GM12878 (cell line): ENCODE data around the gene GCM1. TPM values are rescaled to one million over a fixed set of nuclear protein-coding genes. Genes with fewer than 3 reads are reported as not detected.

Experiments used
- ATAC-seq: fragments of 200-7000 bp; cut with Tn5 transposase; 3 replicates; pipeline ENCODE4 v1.9.1; 2020; ENCODE audit warnings: mild to moderate bottlenecking, moderate library complexity
- BruUV-seq: library from RNA; stranded (reverse); fragments of 400-500 nt; replicated peaks from 2 replicates; lab custom pipeline; 2021; lab: Mats Ljungman, UMichigan
- CTCF ChIA-PET: fragments of 300-600 bp; sonication (Branson Sonifier 250); formaldehyde crosslinking; extraction: SDS; loops from one replicate; lab custom pipeline; 2021; ENCODE audit warnings: inconsistent platforms; lab: Yijun Ruan, JAX
- POLR2A ChIA-PET: fragments of 350-600 bp; formaldehyde crosslinking; extraction: SDS; loops from one replicate; lab custom pipeline; 2021; ENCODE audit warnings: inconsistent platforms; lab: Charles Lee
- RAD21 ChIA-PET: fragments of 300-600 bp; sonication (Branson Sonifier 250); formaldehyde crosslinking; loops from one replicate; lab custom pipeline; 2023; ENCODE audit warnings: antibody characterized with exemption; ENCODE audit not compliant: unreplicated experiment; lab: Charles Lee
- SMC1A ChIA-PET: fragments of 300-600 bp; sonication (Branson Sonifier 250); formaldehyde crosslinking; loops from one replicate; lab custom pipeline; 2023; ENCODE audit not compliant: unreplicated experiment, uncharacterized antibody; lab: Charles Lee
- DNase-seq: peaks from one replicate; pipeline ENCODE4 v3.0.0-alpha.2; 2011; ENCODE audit warnings: low read depth, low spot score
- FAIRE-seq: peaks from 3 replicates; lab custom pipeline; 2011; peaks lifted over from hg19 to GRCh38; lab: Jason Lieb, UNC
- H2AFZ ChIP-seq: 2 replicates; pipeline ENCODE4 v1.6.0; 2011; ENCODE audit warnings: low read depth, low read length, control low read depth; ENCODE audit not compliant: control insufficient read depth
- H3K27ac ChIP-seq: 2 replicates; pipeline ENCODE4 v1.5.1; 2011; ENCODE audit warnings: control low read depth; ENCODE audit not compliant: control insufficient read depth, insufficient read depth
- H3K27me3 ChIP-seq, 2 experiments: replicated peaks in 1 of 2; 2 replicates each; pipeline versions ENCODE4 v1.6.0 to v1.6.1; 2011; ENCODE audit warnings: low read length in 1 of 2; ENCODE audit not compliant: control insufficient read depth in 2 of 2, insufficient read depth in 2 of 2
- H3K36me3 ChIP-seq, 2 experiments: 2 replicates each; pipeline ENCODE4 v1.5.1; 2011; ENCODE audit warnings: low read length in 1 of 2; ENCODE audit not compliant: control insufficient read depth in 2 of 2, insufficient read depth in 2 of 2
- H3K4me1 ChIP-seq: 2 replicates; pipeline ENCODE4 v1.6.1; 2011; ENCODE audit warnings: mild to moderate bottlenecking, low read length, moderate library complexity, mixed read lengths; ENCODE audit not compliant: control insufficient read depth, insufficient read depth
- H3K4me2 ChIP-seq: 2 replicates; pipeline ENCODE4 v1.6.0; 2011; ENCODE audit warnings: control low read depth; ENCODE audit not compliant: control insufficient read depth, insufficient read depth
- H3K4me3 ChIP-seq: fragments of 200-600 bp; sonication (generic); 2 replicates; pipeline ENCODE4 v1.5.1; 2016
- H3K79me2 ChIP-seq: 2 replicates; pipeline ENCODE4 v1.6.0; 2011; ENCODE audit warnings: low read length; ENCODE audit not compliant: control insufficient read depth, insufficient read depth
- H3K9ac ChIP-seq: 2 replicates; pipeline ENCODE4 v1.8.0; 2011; ENCODE audit warnings: low read length, control low read depth, mixed read lengths; ENCODE audit not compliant: control insufficient read depth, insufficient read depth
- H3K9me3 ChIP-seq: replicated peaks from 3 replicates; pipeline ENCODE4 v1.5.1; 2011; ENCODE audit warnings: mild to moderate bottlenecking, low read length; ENCODE audit not compliant: control insufficient read depth, insufficient read depth
- H4K20me1 ChIP-seq: 2 replicates; pipeline ENCODE4 v1.6.0; 2011; ENCODE audit not compliant: control insufficient read depth, insufficient read depth
- CHD2 ChIP-seq: IDR thresholded peaks from 2 replicates; pipeline ENCODE4 v1.6.1; 2011; ENCODE audit warnings: low read depth, low read length, improper control_type of control experiment, borderline replicate concordance
- EP300 ChIP-seq, 2 experiments: fragments of 150-350 bp in 1 of 2; IDR thresholded peaks; 2 replicates each; pipeline ENCODE4 v1.6.1; 2011 to 2012; ENCODE audit warnings: low read depth in 2 of 2, low read length in 2 of 2, borderline replicate concordance in 1 of 2, improper control_type of control experiment in 1 of 2, inconsistent platforms in 1 of 2; ENCODE audit not compliant: control insufficient read depth in 1 of 2
- MTA3 ChIP-seq: IDR thresholded peaks from 2 replicates; pipeline ENCODE4 v1.6.1; 2012; ENCODE audit warnings: low read length, inconsistent platforms, borderline replicate concordance
- NFIC ChIP-seq: IDR thresholded peaks from 2 replicates; pipeline ENCODE4 v1.6.1; 2012; ENCODE audit warnings: low read depth, mild to moderate bottlenecking, inconsistent platforms, low read length, moderate library complexity
- POLR2AphosphoS5 ChIP-seq: IDR thresholded peaks from 2 replicates; pipeline ENCODE4 v1.6.1; 2011; ENCODE audit warnings: mild to moderate bottlenecking, low read length, inconsistent platforms
- SIX5 ChIP-seq: IDR thresholded peaks from 2 replicates; pipeline ENCODE4 v1.6.1; 2011; ENCODE audit warnings: mild to moderate bottlenecking, low read depth, low read length, moderate library complexity; ENCODE audit not compliant: severe bottlenecking
- SMAD1 ChIP-seq: fragments of 450-650 bp; IDR thresholded peaks from 2 replicates; pipeline ENCODE4 v1.6.1; 2018; ENCODE audit warnings: mild to moderate bottlenecking, low read depth; ENCODE audit not compliant: partially characterized antibody
- SUZ12 ChIP-seq: fragments of 200-600 bp; sonication (generic); IDR thresholded peaks from one replicate; pipeline ENCODE4 v1.6.1; 2018; ENCODE audit warnings: antibody characterized with exemption, mild to moderate bottlenecking; ENCODE audit not compliant: unreplicated experiment
- whole genome bisulfite sequencing: methylation state at CpG from one replicate; pipeline ENCODE4 v1.1.6; 2016; ENCODE audit warnings: low lambda C conversion rate; ENCODE audit not compliant: insufficient replicate concordance, insufficient coverage; ENCODE audit errors: missing lambda C conversion rate; 5-methylcytosine and 5-hydroxymethylcytosine counted together
- in situ Hi-C: fragments of 300-500 bp; cut with MboI; formaldehyde crosslinking; loops from 9 replicates; pipeline ENCODE4 v1.14.3; 2018; ENCODE audit warnings: mixed read lengths
- intact Hi-C: fragments of 100-400 bp; cut with micrococcal nuclease; formaldehyde crosslinking; loops from one replicate; pipeline ENCODE4 v1.14.2; 2022; ENCODE audit not compliant: unreplicated experiment
- polyA plus RNA-seq, 11 experiments: library from polyadenylated mRNA; depleted of rRNA in 4 of 11; unstranded in 6 of 11; stranded (reverse) in 5 of 11; fragments of >200 nt; fragmentation: Nextera tagmentation in 4 of 11; fragmentation: Illumina TruSeq in 1 of 11; extraction: Ambion mirVana in 4 of 11; extraction: Trizol in 1 of 11; gene quantifications; 1 replicate in 1 of 11; 2 replicates in 10 of 11; pipeline versions ENCODE4 v1.2.1 to v1.2.3, GENCODE V29; 2011 to 2016; ENCODE audit warnings: inconsistent platforms in 2 of 11, missing spikeins in 2 of 11, low read depth in 1 of 11
- total RNA-seq, 4 experiments: library from RNA; depleted of rRNA in 3 of 4; stranded (reverse); fragments of >200 nt in 3 of 4; fragmentation: Illumina TruSeq in 1 of 4; extraction: Trizol in 1 of 4; gene quantifications; 2 replicates each; pipeline versions ENCODE4 v1.2.1 to v1.2.3, GENCODE V29; 2013 to 2021
- TF ChIP-seq, protein P1 (sequence below): fragments of 450-650 bp; IDR thresholded peaks from 2 replicates; pipeline ENCODE4 v1.6.1; 2018; ENCODE audit warnings: mild to moderate bottlenecking, low read depth, moderate library complexity; ENCODE audit not compliant: partially characterized antibody
- TF ChIP-seq, protein P2 (sequence below): IDR thresholded peaks from 2 replicates; pipeline ENCODE4 v1.6.1; 2011; ENCODE audit warnings: borderline replicate concordance, low read depth, mild to moderate bottlenecking, moderate library complexity, mixed read lengths, low read length; ENCODE audit not compliant: insufficient read depth; ENCODE audit errors: extremely low read length

The GCM1 gene
- total and polyA plus RNA-seq, 10 of the 15 experiments (the other 5 are each of a cell fraction or from before 2014, with no cell fraction given): 0.04 to 0.08 (median 0.05) TPM; not detected in 5

DNA sequence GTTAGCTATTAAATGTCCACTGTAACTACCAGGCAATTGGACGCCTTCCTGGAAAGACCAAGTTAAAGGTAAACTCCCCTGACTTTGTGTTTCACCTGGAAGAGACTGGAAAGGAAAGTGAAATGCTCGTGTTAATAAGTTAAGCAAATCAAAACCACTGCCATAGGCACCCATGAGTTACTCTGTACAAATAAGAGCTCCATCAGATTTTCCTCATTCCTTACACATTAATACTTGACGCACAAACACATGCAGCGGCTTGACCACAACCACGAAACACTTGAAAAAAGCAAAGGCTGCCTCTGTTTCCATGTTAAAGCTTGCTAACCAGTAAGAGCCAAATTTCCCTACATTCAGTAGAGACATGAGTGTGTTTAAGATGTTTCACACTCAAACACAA, 19.8 kb downstream of the GCM1 start (continued):
- TF ChIP-seq SUZ12: no peak

DNA sequence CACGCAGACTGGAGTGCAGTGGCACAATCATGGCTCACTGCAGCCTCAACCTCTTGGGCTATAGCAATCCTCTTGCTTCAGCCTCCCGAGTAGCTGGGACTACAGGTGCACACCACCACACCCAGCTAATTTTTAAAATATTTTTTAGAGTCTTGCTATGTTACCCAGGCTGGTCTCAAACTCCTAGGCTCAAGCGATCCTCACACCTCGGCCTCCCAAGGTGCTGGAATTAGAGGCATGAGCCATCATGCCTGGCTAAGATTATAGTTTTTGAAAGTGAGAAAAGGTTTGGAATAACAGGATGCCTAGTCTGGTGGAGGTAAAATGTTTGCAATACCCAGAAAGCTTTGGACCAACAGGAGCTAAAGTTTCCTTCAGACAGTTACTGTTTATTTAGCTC, 23.4 kb downstream of the GCM1 start:
- Histone ChIP-seq H3K36me3 (no peaks in the 10 kb centered on the region), H3K9ac (no peak overlapping the region), H2AFZ (no peak overlapping the region), H3K4me1 (no peaks in the 10 kb centered on the region), H3K27me3 (peaks cover 0 to 6% of the 10 kb centered on the region in 2 experiments; a peak in 1 of 4 replicates), H3K4me2 (no peak overlapping the region), H3K4me3 (no peak overlapping the region), H3K9me3 (no peaks in the 10 kb centered on the region), H3K27ac (no peak overlapping the region), H4K20me1 (no peaks in the 10 kb centered on the region), H3K79me2 (no peaks in the 10 kb centered on the region)
- intact Hi-C loops: no loop called here
- in situ Hi-C loops: no loop called here
- no peak for FAIRE-seq
- WGBS: 59% methylated on average over 4 of the region's 4 CpGs
- CTCF ChIA-PET: interaction anchor here (0.8 kb wide), 2 partner anchors 28 to 126 kb away, joined by 3 read pairs; no protein-coding TSS in a partner anchor
- no peak for TF ChIP-seq NFIC
- no peak for DNase-seq
- BruUV-seq: no TSS peak
- SMC1A ChIA-PET: interaction anchor here (0.6 to 1.3 kb wide), 4 partner anchors 11 to 450 kb away, joined by 3 to 4 read pairs (median 3); no protein-coding TSS in a partner anchor
- ATAC-seq: no peak
- RAD21 ChIA-PET: no interaction called here
- POLR2A ChIA-PET: interaction anchor here (0.6 kb wide), 1 partner anchor 11 kb away, joined by 3 read pairs; no protein-coding TSS in a partner anchor

DNA sequence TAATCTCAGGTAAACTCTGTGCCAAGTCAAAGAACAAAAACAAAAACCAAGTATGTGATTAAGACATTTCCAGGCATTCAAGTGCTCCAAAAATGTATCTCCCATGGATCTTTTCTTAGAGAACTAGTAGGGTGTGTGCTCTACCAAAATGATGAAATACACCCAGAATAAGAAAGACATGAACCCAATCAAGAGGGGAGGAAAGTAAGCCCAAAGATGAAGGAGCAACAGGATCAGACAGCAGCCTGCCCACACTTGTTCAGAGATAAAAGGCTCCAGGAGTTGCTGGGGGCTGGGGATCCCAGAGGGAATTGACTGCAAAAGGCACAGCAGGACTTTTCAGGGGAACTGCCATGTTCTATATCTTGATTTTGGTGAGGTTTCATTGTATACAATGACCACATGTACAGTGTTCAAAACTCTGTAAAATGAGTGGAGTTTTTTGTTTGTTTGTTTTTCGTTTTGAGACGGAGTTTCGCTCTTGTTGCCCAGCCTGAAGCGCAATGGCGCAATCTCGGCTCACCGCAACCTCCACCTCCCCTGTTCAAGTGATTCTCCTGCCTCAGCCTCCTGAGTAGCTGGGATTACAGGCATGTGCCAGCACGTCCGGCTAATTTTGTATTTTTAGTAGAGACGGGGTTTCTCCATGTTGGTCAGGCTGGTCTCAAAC, 24.4 kb downstream of the GCM1 start:
- H3K4me1 ChIP-seq: no peaks in the 10 kb centered on the region
- DNase-seq (no peak), FAIRE-seq (no peak), ATAC-seq (no peak)
- peaks cover 0 to 9% of the 10 kb centered on the region in 2 experiments; a peak in 1 of 4 replicates for H3K27me3 ChIP-seq
- no peak overlapping the region for H3K4me3 ChIP-seq
- H3K27ac ChIP-seq: no peak overlapping the region
- no peaks in the 10 kb centered on the region for H4K20me1 ChIP-seq
- POLR2A ChIA-PET: no interaction called here
- CTCF ChIA-PET: no interaction called here
- H3K79me2 ChIP-seq: no peaks in the 10 kb centered on the region
- H3K36me3 ChIP-seq: no peaks in the 10 kb centered on the region
- 77% methylated on average over 10 of the region's 10 CpGs for WGBS
- no peaks in the 10 kb centered on the region for H3K9me3 ChIP-seq
- H2AFZ ChIP-seq: no peak overlapping the region
- RAD21 ChIA-PET: no interaction called here
- in situ Hi-C loops (no loop called here), intact Hi-C loops (no loop called here)
- BruUV-seq: no TSS peak
- SMC1A ChIA-PET: interaction anchor here (1.3 kb wide), 1 partner anchor 10 kb away, joined by 3 read pairs; no protein-coding TSS in a partner anchor
- no peak overlapping the region for H3K9ac ChIP-seq
- no peak overlapping the region for H3K4me2 ChIP-seq
- TF ChIP-seq, protein P1, sequence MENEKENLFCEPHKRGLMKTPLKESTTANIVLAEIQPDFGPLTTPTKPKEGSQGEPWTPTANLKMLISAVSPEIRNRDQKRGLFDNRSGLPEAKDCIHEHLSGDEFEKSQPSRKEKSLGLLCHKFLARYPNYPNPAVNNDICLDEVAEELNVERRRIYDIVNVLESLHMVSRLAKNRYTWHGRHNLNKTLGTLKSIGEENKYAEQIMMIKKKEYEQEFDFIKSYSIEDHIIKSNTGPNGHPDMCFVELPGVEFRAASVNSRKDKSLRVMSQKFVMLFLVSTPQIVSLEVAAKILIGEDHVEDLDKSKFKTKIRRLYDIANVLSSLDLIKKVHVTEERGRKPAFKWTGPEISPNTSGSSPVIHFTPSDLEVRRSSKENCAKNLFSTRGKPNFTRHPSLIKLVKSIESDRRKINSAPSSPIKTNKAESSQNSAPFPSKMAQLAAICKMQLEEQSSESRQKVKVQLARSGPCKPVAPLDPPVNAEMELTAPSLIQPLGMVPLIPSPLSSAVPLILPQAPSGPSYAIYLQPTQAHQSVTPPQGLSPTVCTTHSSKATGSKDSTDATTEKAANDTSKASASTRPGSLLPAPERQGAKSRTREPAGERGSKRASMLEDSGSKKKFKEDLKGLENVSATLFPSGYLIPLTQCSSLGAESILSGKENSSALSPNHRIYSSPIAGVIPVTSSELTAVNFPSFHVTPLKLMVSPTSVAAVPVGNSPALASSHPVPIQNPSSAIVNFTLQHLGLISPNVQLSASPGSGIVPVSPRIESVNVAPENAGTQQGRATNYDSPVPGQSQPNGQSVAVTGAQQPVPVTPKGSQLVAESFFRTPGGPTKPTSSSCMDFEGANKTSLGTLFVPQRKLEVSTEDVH: no peak
- TF ChIP-seq, protein P2, sequence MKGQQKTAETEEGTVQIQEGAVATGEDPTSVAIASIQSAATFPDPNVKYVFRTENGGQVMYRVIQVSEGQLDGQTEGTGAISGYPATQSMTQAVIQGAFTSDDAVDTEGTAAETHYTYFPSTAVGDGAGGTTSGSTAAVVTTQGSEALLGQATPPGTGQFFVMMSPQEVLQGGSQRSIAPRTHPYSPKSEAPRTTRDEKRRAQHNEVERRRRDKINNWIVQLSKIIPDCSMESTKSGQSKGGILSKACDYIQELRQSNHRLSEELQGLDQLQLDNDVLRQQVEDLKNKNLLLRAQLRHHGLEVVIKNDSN: no peak
- TF ChIP-seq SIX5 (no peak), MTA3 (no peak), POLR2AphosphoS5 (no peak), SMAD1 (no peak), CHD2 (no peak), EP300 (IDR thresholded peaks at IDR 0.05; ENCODE audit: borderline replicate concordance in 1 of 2, control insufficient read depth in 1 of 2, low read depth in 2 of 2, low read length in 2 of 2) (no peak)
